Right ventricle myocardium superior (tissue), 1 donor: Measurements from ENCODE around the gene PRKCE. TPM values are rescaled to one million over a fixed set of nuclear protein-coding genes. Genes with fewer than 3 reads are reported as not detected.

Experiments used
- ATAC-seq: fragments of 200-7000 bp; cut with Tn5 transposase; one replicate; pipeline ENCODE4 v1.9.1; 2020; ENCODE audit warnings: mild to moderate bottlenecking; ENCODE audit not compliant: poor library complexity
- DNase-seq: peaks from one replicate; pipeline ENCODE4 v3.0.0-alpha.2; 2020
- intact Hi-C: fragments of 100-400 bp; cut with DNase I; formaldehyde crosslinking; loops from one replicate; pipeline ENCODE4 v1.11.2; 2022
- total RNA-seq: library from RNA; stranded (reverse); fragmentation: NEBNext Ultra II Directional; extraction: Animal tissue kit (Norgen Biotek cat#: 25700); gene quantifications from one replicate; pipeline ENCODE4 v1.2.1, GENCODE V29; 2021
- donor health status: DM: no; HTN: yes; CAD: no; lungs with severe emphysema.

Gene PRKCE
- total RNA-seq, 1 donor from 2014 or later: 12.5 TPM

GRCh38 chr2:45944074-45944473 lies 292.6 kb downstream of the PRKCE start:
- intact Hi-C loops: no loop called here
- no peak for ATAC-seq
- DNase-seq: no peak

GRCh38 chr2:45945302-45945717 lies 293.8 kb downstream of the PRKCE start:
- intact Hi-C loops: no loop called here
- ATAC-seq: no peak
- DNase-seq: no peak

- ATAC-seq (no peak), DNase-seq (no peak)
Observed at GRCh38 chr2:45946023-45946422, 294.5 kb downstream of the PRKCE start.

GRCh38 chr2:45950606-45951005 lies 299.1 kb downstream of the PRKCE start:
- no peak for ATAC-seq
- intact Hi-C loops: no loop called here
- DNase-seq: no peak

More at GRCh38 chr2:45946023-45946422, 294.5 kb downstream of the PRKCE start:
- intact Hi-C loops: no loop called here

DNA sequence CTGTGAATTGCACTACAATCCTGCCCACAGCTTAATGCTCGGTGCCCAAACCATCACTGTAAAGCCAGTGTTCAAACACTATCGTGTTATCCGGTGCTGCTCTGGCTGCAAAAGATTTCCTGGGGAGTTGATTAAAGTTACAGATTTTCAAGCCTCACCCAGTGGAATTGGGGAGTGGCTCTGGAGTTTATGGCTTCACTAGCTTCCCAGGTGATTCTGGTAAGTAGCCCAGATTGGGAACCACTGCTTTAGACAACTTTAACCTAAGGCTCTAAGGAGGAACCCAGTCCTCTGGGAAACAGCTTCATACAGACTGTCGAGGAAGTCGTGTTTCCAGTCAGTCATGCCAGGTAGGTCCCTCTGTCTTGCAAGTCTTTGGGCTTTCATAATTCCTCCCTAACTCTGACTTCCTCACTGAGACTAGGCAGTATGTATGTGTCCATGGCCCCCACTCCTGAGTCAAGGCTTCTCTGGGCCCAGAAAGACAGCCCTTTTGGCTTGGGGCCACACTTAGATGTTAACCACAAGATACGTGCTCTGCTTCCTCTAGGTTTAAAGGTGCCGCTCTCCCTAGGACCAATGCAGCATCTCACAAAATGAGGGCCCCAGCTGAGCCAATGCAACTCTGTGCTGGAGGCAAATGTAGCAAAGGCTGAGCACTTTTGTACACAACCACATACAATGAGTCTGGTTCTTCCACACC lies 299.7 kb downstream of the PRKCE start:
- intact Hi-C loops: no loop called here
- ATAC-seq (no peak), DNase-seq (no peak)

- DNase-seq: no peak
- intact Hi-C loops: no loop called here
- no peak for ATAC-seq
Observed at GRCh38 chr2:45952591-45952990, 301.1 kb downstream of the PRKCE start.

DNA sequence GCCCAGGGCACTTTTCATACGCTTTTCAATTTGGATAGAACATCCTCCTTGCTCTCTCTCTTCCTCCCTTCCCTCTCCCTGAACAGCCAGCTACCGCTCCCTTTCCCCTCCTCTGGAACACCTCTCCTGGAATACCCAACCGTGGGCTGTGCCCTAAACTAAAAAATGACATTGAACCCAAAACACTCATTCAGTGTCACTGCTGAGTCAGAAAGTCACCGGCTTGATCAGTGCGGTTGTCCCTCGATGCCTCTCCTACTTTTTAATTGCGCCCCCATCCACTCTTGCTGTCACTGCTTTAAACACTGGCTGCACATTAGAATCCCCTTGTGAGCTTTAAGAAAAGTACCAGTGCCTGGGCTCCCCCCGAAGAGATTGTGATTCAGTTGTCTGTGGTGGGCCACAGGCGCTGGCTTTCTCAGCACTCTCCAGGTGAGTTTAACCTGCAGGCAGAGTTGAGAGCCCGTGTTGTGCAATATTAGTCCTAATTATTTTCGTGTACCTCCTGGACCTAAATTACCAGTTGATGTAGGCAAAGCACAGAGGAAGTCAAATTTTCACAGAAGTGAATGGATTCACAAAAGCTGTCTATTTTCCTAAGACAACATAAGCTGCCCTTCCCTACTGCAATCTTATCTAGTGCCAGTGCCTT lies 302.0 kb downstream of the PRKCE start:
- no peak for ATAC-seq
- no peak for DNase-seq
- intact Hi-C loops: no loop called here

DNA sequence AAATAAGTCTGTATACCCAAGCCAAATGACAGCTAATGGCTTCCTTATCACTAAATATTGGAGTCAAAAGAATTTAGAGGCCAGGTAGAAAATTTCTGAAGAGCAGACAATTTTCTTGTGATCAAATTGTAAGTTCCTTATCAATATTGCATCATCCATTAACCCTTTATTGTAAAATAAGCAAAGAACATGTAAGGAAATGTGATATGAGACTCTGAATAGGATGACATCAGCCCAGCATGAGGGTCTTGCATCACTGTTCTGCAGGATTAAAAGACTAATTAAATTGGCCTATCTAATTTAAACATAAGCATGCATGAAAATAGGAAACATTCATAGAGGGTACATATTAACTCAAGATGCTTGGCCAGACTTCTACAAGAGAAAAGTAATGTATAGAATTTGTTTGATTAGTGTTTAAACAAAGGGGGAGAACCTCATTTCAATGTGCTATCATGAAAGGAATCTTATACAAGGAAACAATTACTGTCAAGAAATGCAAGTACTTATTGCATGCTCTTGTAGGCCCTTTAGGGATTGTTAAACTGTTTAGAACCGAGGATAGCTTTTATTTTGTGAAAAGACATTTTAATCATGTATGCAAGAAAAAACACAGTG lies 302.9 kb downstream of the PRKCE start:
- ATAC-seq: no peak
- intact Hi-C loops: no loop called here
- DNase-seq: no peak

DNA sequence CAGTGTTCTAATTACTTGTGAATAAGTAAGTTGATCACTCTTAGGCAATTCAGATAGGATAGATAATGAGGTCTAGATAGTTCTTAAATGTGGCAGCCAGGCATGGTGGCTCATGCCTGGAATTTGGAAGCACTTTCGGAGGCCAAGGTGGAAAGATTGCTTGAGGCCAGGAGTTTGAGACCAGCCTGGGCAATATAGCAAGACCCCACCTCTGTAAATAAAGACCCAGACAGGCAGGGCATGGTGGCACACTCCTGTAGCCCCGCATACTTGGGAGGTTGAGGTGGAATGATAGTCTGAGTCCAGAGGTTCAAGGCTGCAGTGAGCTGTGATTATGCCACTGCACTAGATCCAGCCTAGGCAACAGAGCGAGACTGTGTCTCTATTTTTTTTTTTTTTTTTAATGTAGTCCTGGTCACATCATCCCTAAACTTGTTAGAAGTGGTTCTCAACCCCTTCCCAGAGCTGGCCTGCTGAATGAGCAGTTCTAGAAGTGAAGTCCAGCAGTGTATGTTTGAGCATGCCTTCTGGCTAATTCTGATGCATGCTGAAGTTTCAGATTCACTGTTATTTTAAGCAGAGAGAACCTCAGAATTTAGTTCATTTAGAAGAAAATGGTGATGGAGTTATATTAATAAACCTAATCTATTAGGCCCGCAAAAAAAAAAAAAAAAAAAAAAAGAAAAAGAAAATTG lies 306.2 kb downstream of the PRKCE start:
- no peak for DNase-seq
- no peak for ATAC-seq
- intact Hi-C loops: no loop called here

- ATAC-seq (no peak), DNase-seq (no peak)
- intact Hi-C loops: no loop called here
Observed at GRCh38 chr2:45960057-45960863, 308.8 kb downstream of the PRKCE start.

DNA sequence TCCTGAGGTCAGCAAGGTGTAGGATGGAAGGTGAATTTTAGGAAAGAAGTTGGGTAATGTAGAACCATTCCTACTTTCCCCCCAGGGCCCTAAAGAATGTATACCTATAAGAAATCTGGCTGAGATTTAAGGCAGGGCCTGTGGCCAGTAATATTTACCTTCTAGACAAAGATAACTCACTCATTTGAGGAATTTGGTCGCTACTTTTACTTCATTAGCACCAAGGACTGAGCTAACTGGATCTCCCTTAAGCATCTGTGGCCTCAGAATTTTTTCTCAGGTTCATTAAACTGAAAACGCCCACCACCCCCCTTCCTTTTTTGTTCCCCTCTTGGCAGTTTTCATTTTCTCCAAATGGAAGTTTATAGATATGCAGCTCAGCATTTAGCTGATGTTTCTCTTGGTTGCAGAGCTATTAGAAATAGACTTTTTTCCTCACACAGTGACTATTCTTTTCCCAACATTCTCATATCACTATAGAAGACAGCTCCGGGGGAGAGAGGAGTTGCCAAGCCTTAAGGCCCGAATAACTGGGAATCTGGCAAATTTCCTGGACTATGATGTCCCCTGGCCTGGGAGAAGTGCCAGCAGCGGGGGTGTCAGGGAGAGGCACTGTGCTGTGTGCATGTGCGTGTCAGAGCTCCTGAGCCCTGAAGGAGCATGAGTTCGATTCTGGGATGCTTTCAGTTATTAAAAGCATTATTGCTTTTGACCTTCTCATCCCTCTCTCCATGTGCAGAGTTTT lies 310.9 kb downstream of the PRKCE start:
- DNase-seq (peak; percentile 82), ATAC-seq (peak; percentile 83)
- intact Hi-C loops: no loop called here

DNA sequence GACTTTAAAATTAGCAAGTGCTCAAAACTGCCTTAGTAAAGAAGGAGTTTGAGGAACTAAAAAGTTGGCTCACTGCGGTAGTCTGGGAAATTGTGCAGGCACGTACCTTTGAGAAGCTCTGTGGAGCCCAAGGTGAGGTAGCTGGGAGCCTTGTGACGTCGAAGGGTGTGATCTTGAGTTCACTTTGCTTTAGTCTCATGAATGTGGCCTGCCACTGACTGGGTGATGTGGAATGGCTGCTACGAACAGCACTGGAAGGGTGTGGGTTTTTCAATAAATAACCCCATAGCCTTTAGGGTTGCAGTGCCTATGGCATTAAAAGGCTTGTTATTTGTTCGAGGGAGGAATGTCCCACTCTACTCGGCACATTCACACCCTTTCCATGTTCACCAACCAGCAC lies 312.3 kb downstream of the PRKCE start:
- no peak for ATAC-seq
- intact Hi-C loops: no loop called here
- no peak for DNase-seq

GRCh38 chr2:45964223-45964841 lies 312.9 kb downstream of the PRKCE start:
- ATAC-seq (peak; percentile 27), DNase-seq (peak; percentile 74)
- intact Hi-C loops: no loop called here

DNA sequence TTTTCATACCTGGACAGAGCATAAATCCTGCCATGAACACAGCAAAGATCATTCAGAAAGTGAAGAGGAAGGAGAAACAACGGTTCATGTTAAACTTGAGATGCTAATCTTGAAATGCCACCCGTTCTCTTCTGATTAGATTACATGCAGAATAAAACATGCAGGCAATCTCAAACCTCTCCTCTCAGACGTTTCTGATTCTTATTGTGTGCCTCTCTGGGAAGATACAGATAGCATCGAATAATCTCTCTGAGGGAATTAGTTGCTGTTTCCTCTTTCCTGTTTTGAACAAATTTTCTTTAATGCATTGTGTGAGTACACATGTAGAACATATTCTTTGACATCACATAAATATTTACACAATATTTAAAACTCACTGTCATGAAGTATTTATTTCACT lies 313.4 kb downstream of the PRKCE start:
- no peak for DNase-seq
- intact Hi-C loops: no loop called here
- no peak for ATAC-seq

DNA sequence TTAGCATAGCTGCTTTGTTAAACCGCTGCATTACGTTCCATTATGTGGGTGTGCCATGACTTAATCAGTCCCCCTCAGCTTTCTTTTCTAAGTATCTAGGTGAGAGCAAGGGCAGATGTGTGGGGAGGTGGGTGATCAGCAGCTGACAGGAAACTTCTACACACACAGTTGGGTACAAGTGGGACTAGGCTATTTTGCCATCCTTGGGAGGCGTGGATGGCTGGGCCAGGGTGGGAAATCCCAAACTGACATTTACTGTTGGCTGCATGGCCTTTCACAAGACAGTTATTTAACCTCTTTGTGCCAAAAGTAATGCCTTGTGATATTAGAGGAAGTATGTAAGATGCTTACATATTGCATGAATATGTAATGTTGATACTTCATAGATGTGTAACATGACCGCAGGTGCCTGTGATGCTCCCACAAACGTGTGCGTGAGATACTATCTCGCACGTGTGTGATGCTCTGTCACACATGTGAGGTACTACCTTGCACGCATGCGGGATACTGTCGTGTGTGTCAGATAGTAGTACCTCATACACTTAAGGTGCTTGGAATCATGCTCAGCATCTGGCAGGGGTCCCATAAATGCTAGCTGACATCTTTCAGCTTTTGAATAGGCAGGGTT lies 314.5 kb downstream of the PRKCE start:
- ATAC-seq (no peak), DNase-seq (no peak)
- intact Hi-C loops: no loop called here

GRCh38 chr2:45968946-45969584 lies 317.6 kb downstream of the PRKCE start:
- no peak for ATAC-seq
- intact Hi-C loops: no loop called here

DNA sequence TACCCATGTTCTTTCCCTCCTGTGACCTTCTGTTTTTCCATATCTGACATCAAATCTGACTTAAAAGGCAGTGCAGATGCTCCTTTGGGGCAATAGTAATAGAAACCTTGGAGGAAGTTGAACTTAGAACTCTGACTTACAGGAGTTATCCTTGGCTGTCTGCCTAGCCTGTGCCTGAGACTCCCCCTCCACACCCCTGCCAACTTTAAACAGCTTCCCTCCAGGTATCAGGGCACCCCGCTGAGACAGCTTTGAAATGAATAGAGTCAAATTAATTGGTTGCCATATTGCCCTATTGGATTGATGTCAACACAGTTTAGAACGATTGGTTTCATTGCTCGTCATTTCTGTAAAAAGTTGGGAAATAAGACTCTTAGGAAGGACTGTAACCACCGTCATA lies 322.0 kb downstream of the PRKCE start:
- intact Hi-C loops: no loop called here
- ATAC-seq: no peak

More at GRCh38 chr2:45968946-45969584, 317.6 kb downstream of the PRKCE start:
- DNase-seq: peak; percentile 44

More for the DNA sequence above, 322.0 kb downstream of the PRKCE start:
- no peak for DNase-seq
